Measurements from ENCODE around the gene VDR.
A peak's percentile ranks its signal among the peaks of the same experiment; 100 is the strongest.
"Not testable (repeated sequence)": the region's sequence is repeated elsewhere in the genome, so short reads cannot be mapped to it uniquely, and the experiment has no call there.

The VDR gene

GRCh38 chr12:47850153-47851084, 54.4 kb downstream of the VDR start:
- DNase-seq (ENCODE audit: low read depth in 2 of 2, low spot score in 1 of 2): no peak

- no peak for DNase-seq (ENCODE audit: low read depth in 2 of 2, low spot score in 1 of 2)
Measured at GRCh38 chr12:47849261-47849660, 55.5 kb downstream of the VDR start.

GRCh38 chr12:47848853-47849252, 55.9 kb downstream of the VDR start:
- DNase-seq (ENCODE audit: low read depth in 2 of 2, low spot score in 1 of 2): no peak

GRCh38 chr12:47846294-47846996, 58.3 kb downstream of the VDR start:
- no peak for DNase-seq (ENCODE audit: low read depth in 2 of 2, low spot score in 1 of 2)

GRCh38 chr12:47845081-47845480, 59.7 kb downstream of the VDR start:
- DNase-seq (ENCODE audit: low read depth in 2 of 2, low spot score in 1 of 2): no peak

- no peak for DNase-seq (ENCODE audit: low read depth in 2 of 2, low spot score in 1 of 2)
Measured at GRCh38 chr12:47844264-47845019, 60.4 kb downstream of the VDR start.

- DNase-seq (ENCODE audit: low read depth in 2 of 2, low spot score in 1 of 2): no peak
Measured at GRCh38 chr12:47843226-47843980, 61.4 kb downstream of the VDR start.

- not testable (repeated sequence) for DNase-seq (ENCODE audit: low read depth in 2 of 2, low spot score in 1 of 2)
Measured at GRCh38 chr12:47842543-47842942, 62.3 kb downstream of the VDR start.

GRCh38 chr12:47841910-47842309, 62.9 kb downstream of the VDR start:
- DNase-seq (ENCODE audit: low read depth in 2 of 2, low spot score in 1 of 2): no peak

GRCh38 chr12:47841501-47841900, 63.3 kb downstream of the VDR start:
- DNase-seq (ENCODE audit: low read depth in 2 of 2, low spot score in 1 of 2): no peak

GRCh38 chr12:47840571-47840970, 64.2 kb downstream of the VDR start:
- DNase-seq (ENCODE audit: low read depth in 2 of 2, low spot score in 1 of 2): no peak

- no peak for DNase-seq (ENCODE audit: low read depth in 2 of 2, low spot score in 1 of 2)
Measured at GRCh38 chr12:47839214-47839876, 65.4 kb downstream of the VDR start.

GRCh38 chr12:47838286-47838931, 66.4 kb downstream of the VDR start:
- DNase-seq (ENCODE audit: low read depth in 2 of 2, low spot score in 1 of 2): no peak

GRCh38 chr12:47837190-47838171, 67.3 kb downstream of the VDR start:
- DNase-seq (ENCODE audit: low read depth in 2 of 2, low spot score in 1 of 2): peak in 1 of 2 donors; percentile 33

GRCh38 chr12:47835831-47836155, 69.0 kb downstream of the VDR start:
- DNase-seq (ENCODE audit: low read depth in 2 of 2, low spot score in 1 of 2): no peak

- DNase-seq (ENCODE audit: low read depth in 2 of 2, low spot score in 1 of 2): no peak
Measured at GRCh38 chr12:47835006-47835830, 69.6 kb downstream of the VDR start.

GRCh38 chr12:47834199-47834903, 70.4 kb downstream of the VDR start:
- no peak for DNase-seq (ENCODE audit: low read depth in 2 of 2, low spot score in 1 of 2)
